ENCODE data around the gene TREH. TPM values are rescaled to one million over a fixed set of nuclear protein-coding genes. Genes with fewer than 3 reads are reported as not detected.

Gene TREH
- total RNA-seq, 2 donors from 2014 or later, result not detected

DNA sequence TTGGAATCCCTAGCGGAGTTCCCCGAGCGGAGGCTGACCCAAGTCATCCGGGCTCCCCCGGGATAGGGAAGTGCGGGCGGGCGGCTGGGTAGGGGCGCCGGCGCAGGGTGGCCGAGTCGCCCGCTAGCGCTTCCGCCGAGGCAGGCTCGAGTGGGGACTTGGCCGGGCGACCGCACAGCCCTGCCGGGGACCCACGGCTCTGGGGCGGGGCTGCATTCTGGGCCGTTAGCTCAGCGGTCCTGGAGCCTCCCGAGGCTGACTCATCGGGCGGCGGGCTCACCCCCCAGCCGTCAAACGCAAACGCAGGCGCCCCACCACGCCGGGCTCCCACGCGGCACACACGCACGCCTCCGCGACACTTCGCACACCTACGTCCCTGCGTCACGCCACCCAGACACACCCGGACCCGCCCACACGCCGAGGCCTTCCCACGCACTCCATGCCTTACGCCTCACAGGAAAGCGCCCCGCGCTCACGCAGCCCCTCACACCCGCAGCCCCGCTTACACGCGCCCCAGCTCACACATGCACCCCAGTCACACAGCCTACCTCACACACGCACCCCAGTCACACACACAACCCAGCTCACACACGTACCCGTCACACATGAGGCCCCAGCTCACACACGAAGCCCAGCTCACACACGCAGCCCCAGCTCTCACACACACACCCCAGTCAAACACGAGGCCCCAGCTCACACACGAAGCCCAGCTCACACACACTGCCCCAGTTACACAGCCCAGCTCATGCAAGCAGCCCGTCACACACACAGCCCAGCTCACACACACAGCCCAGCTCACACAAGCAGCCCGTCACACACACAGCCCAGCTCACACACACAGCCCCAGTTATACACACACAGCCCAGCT, 70.9 kb downstream of the TREH start:
- peak; percentile 92 for DNase-seq (ENCODE audit: low spot score)
- TF ChIP-seq CTCF (IDR thresholded peaks at IDR 0.05), result no peak
- H3K27ac ChIP-seq, result peak overlapping the region; percentile 89 to 90
- no peaks in the 10 kb centered on the region for H3K27me3 ChIP-seq
- H3K9me3 ChIP-seq, result no peaks in the 10 kb centered on the region
- peaks cover 0 to 79% of the 10 kb centered on the region in 2 donors for H3K4me1 ChIP-seq
- H3K4me3 ChIP-seq, result peak overlapping the region; percentile 57 to 72
- peaks cover 4% of the 10 kb centered on the region for H3K36me3 ChIP-seq

- peak within 1 kb of the TSS; percentile 89 to 90 for H3K27ac ChIP-seq
- TF ChIP-seq CTCF (IDR thresholded peaks at IDR 0.05), result peak in 1 of 2 donors; percentile 64
- peaks cover 0 to 78% of the 10 kb centered on the region in 2 donors for H3K4me1 ChIP-seq
- DNase-seq (ENCODE audit: low spot score), result peak; percentile 73
- no peaks in the 10 kb centered on the region for H3K27me3 ChIP-seq
- H3K36me3 ChIP-seq, result no peaks in the 10 kb centered on the region
- peak within 1 kb of the TSS; percentile 57 to 72 for H3K4me3 ChIP-seq
- H3K9me3 ChIP-seq, result no peaks in the 10 kb centered on the region
Measured at GRCh38 chr11:118607401-118608359, 71.8 kb downstream of the TREH start, which contains the start of gene PHLDB1. Gene PHLDB1, plus strand, starts transcription at chr11:118607615. Its CDS starts 6,222 bp downstream, at chr11:118613837.

Small RNA genes lying within 50 kb of the gene (microRNA-seq; reads per million reads assigned to microRNA genes)
- gene MIR6716 (ENCODE audit: borderline number of aligned reads in 2 of 2, borderline replicate concordance in 1 of 2), result 0 to 1.4 reads per million in 2 donors

Other genes starting within 250 kb of the TREH start
- 10 to 100 TPM; 28.1 to 41.7 TPM for gene KMT2A, start 243.2 kb downstream of the TREH start, total RNA-seq
- under 1 TPM in 1 of 2 donors, not detected in 1; 0.89 TPM for gene TTC36, start 152.2 kb downstream of the TREH start, total RNA-seq
- gene TMEM25, start 148.5 kb downstream of the TREH start, total RNA-seq, result 10 to 100 TPM; 15.6 to 16.5 TPM
- 10 to 100 TPM; 19.3 to 26.1 TPM for gene IFT46, start 113.7 kb downstream of the TREH start, total RNA-seq
- 100 to 1,000 TPM; 103 to 111 TPM for gene ARCN1, start 107.2 kb downstream of the TREH start, total RNA-seq
- gene PHLDB1, start 72.0 kb downstream of the TREH start, total RNA-seq, result 100 to 1,000 TPM; 102 to 105 TPM
- 100 to 1,000 TPM in 1 of 2 donors, 10 to 100 TPM in 1; 71.9 to 124 TPM for gene DDX6, start 111.5 kb upstream of the TREH start, total RNA-seq
- gene CXCR5, start 204.2 kb upstream of the TREH start, total RNA-seq, result under 1 TPM in 1 of 2 donors, not detected in 1; 0.16 TPM
- 10 to 100 TPM; 17.5 to 43.7 TPM for gene BCL9L, start 246.3 kb upstream of the TREH start, total RNA-seq

Measured in right atrium auricular region (tissue), 2 donors.